ENCODE measurements around the gene RNFT2.

DNA sequence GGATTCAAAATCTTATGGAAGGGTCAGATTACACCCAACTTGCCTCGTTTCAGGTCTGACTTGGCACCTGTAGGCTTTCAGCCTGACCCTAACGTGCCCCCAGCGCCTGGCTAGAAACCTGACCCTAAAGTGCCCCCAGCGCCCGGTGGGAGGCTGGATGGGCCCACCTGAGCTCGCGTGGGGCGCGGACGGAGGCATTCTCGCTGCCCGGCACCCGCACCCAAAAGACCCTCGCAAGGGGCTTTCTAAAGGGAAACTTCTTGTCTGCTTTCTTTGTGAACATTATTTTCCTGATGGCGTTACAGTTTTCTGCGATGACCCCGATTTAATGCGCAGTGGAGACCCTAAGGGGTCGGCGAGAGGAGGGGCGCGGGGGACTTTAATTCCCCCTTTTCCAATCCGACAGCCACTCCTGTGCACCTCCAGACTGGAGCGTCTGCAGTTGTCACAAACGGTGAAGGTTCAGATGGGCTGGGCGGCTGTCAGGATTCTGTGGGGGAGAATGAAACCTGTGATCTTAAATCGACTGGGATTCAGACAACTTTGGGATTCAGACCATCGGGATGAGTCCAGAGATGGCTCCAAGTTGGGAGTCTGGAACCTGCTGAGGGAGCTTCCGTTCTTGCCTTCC, 143.9 kb downstream of the RNFT2 start:
- no peak for TF ChIP-seq CTCF (optimal IDR thresholded peaks at IDR 0.05 in 1 of 3, IDR thresholded peaks at IDR 0.05 in 1 of 3, conservative IDR thresholded peaks at IDR 0.05 in 1 of 3; ENCODE audit: extremely low read depth in 1 of 3, insufficient read depth in 2 of 3, low read length in 3 of 3)
- TF ChIP-seq EZH2 (IDR thresholded peaks at IDR 0.05; ENCODE audit: low read length) = peak; percentile 14

Measured in keratinocyte (primary cell).